ENCODE results near the gene ATF6.

ATF6 gene

GRCh38 chr1:161840363-161840762 is 74.2 kb downstream of the ATF6 start:
- TF ChIP-seq CTCF (IDR thresholded peaks at IDR 0.05; ENCODE audit: insufficient read depth, low read depth, low read length, missing control alignments): no peak
- H3K4me3 ChIP-seq (ENCODE audit: low read depth, low read length): no peak overlapping the region
- DNase-seq (ENCODE audit: low read depth): no peak

DNA sequence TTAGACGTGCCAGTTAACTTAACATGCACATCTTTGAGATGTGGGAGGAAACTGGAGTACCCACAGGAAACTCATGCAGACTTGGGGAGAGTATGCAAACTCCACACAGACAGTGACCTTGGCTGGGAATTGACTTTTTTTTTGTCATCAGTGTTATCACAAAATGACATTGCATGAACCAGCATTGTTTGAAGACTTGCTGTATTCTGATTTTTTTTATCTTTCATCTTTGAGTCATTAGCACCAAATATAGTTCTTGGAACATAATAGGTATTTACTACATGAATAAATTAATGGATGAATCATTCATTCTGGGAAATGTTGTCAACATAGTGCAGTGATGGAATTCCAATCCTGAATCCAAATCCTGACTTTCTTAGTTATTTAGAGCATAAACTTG is 77.0 kb downstream of the ATF6 start:
- DNase-seq (ENCODE audit: low read depth): no peak
- no peak for TF ChIP-seq CTCF (IDR thresholded peaks at IDR 0.05; ENCODE audit: insufficient read depth, low read depth, low read length, missing control alignments)
- no peak overlapping the region for H3K4me3 ChIP-seq (ENCODE audit: low read depth, low read length)

- no peak for DNase-seq (ENCODE audit: low read depth)
- no peak overlapping the region for H3K4me3 ChIP-seq (ENCODE audit: low read depth, low read length)
- no peak for TF ChIP-seq CTCF (IDR thresholded peaks at IDR 0.05; ENCODE audit: insufficient read depth, low read depth, low read length, missing control alignments)
Measured at GRCh38 chr1:161844696-161845095, 78.6 kb downstream of the ATF6 start.

DNA sequence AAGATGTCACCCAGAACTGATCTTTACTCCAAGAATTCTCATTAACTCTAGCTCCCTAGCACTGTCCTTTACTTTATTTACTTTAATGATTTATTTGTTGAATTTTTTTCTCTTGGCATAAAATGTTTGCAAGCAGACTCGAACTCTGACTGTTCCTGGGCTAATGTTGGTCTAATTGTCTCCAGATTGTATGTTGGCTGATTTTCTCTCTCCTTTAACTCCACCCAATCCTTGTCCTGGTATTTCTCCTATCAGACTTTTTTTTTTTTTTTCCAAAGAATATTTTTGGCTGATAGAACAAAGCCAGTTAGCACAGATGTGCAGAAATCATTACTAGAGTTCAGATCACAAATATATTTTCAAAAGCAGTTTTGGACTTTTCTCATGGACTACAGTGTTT is 82.6 kb downstream of the ATF6 start:
- DNase-seq (ENCODE audit: low read depth): no peak
- no peak for TF ChIP-seq CTCF (IDR thresholded peaks at IDR 0.05; ENCODE audit: insufficient read depth, low read depth, low read length, missing control alignments)
- no peak overlapping the region for H3K4me3 ChIP-seq (ENCODE audit: low read depth, low read length)

- no peak for TF ChIP-seq CTCF (IDR thresholded peaks at IDR 0.05; ENCODE audit: insufficient read depth, low read depth, low read length, missing control alignments)
- no peak overlapping the region for H3K4me3 ChIP-seq (ENCODE audit: low read depth, low read length)
- no peak for DNase-seq (ENCODE audit: low read depth)
Measured at GRCh38 chr1:161849518-161849917, 83.4 kb downstream of the ATF6 start.

- no peak overlapping the region for H3K4me3 ChIP-seq (ENCODE audit: low read depth, low read length)
- TF ChIP-seq CTCF (IDR thresholded peaks at IDR 0.05; ENCODE audit: insufficient read depth, low read depth, low read length, missing control alignments): no peak
- no peak for DNase-seq (ENCODE audit: low read depth)
Measured at GRCh38 chr1:161855260-161855659, 89.1 kb downstream of the ATF6 start.

DNA sequence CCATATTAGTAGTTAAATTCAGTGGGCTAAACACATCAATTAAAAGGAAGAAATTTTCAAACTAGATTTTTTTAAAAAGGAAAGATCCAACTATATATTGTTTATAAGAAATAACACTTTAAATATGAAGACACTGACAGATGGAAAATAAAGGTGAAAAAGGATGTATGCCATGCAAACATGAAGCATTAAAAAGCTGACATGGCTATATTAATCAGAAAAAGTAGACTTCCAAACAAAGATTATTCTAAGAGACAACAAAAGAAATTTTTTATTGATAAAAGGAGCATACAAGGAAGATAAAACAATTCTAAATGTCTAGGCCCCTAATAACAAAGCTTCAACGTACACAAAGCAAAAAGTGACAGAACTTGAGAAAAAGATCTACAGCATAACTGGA is 92.2 kb downstream of the ATF6 start:
- TF ChIP-seq CTCF (IDR thresholded peaks at IDR 0.05; ENCODE audit: insufficient read depth, low read depth, low read length, missing control alignments): no peak
- no peak overlapping the region for H3K4me3 ChIP-seq (ENCODE audit: low read depth, low read length)
- no peak for DNase-seq (ENCODE audit: low read depth)
